ENCODE data around the gene AGPS.

AGPS gene

GRCh38 chr2:177592397-177592796, 199.8 kb downstream of the AGPS start:
- no peak for TF ChIP-seq POLR2AphosphoS5 (IDR thresholded peaks at IDR 0.05; ENCODE audit: low read depth, low read length)
- TF ChIP-seq FOXP2 (optimal IDR thresholded peaks at IDR 0.05; ENCODE audit: borderline replicate concordance, extremely low read depth, extremely low read length, insufficient read depth), result no peak
- no peak for TF ChIP-seq REST (IDR thresholded peaks at IDR 0.05; ENCODE audit: insufficient read depth in 1 of 2, low read depth in 2 of 2, low read length in 2 of 2)
- TF ChIP-seq TAF1 (IDR thresholded peaks at IDR 0.05; ENCODE audit: borderline replicate concordance, insufficient read depth, low read length), result no peak
- TF ChIP-seq SIN3A (IDR thresholded peaks at IDR 0.05; ENCODE audit: borderline replicate concordance, insufficient read depth, low read length), result no peak

GRCh38 chr2:177592945-177593344, 200.4 kb downstream of the AGPS start:
- TF ChIP-seq SIN3A (IDR thresholded peaks at IDR 0.05; ENCODE audit: borderline replicate concordance, insufficient read depth, low read length) (no peak), FOXP2 (optimal IDR thresholded peaks at IDR 0.05; ENCODE audit: borderline replicate concordance, extremely low read depth, extremely low read length, insufficient read depth) (no peak), REST (IDR thresholded peaks at IDR 0.05; ENCODE audit: insufficient read depth in 1 of 2, low read depth in 2 of 2, low read length in 2 of 2) (no peak), POLR2AphosphoS5 (IDR thresholded peaks at IDR 0.05; ENCODE audit: low read depth, low read length) (no peak), TAF1 (IDR thresholded peaks at IDR 0.05; ENCODE audit: borderline replicate concordance, insufficient read depth, low read length) (no peak)

- TF ChIP-seq TAF1 (IDR thresholded peaks at IDR 0.05; ENCODE audit: borderline replicate concordance, insufficient read depth, low read length) (no peak), SIN3A (IDR thresholded peaks at IDR 0.05; ENCODE audit: borderline replicate concordance, insufficient read depth, low read length) (no peak)
Observed at GRCh38 chr2:177593402-177593801, 200.8 kb downstream of the AGPS start.
